ENCODE results near the gene REG3A.

REG3A gene

DNA sequence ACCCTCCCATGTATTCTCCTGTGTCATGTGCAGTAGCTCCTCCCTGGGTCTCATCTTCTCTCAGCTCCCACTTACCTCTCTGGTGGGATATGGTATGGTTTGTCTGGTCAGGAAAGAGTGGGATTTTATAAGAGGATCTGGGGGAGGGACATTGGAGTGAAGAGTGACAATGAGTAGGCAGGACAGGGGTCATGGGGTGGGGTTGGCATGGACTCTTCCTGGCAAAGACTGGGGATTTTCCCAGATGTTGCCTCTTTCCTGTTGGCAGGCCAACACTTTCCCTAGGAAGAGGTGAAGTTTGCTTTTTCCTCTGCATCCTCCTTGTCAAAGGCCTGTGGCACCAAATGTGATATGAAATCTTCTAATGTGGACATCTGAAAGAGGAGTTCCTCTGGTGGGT, at the start of gene REG3A:
Gene REG3A, minus strand, starts transcription at position 101 of the 400 bp plus-strand sequence. CDS start 348 bp downstream, outside the sequence.
- no peak for DNase-seq (ENCODE audit: low read depth in 3 of 3)

DNA sequence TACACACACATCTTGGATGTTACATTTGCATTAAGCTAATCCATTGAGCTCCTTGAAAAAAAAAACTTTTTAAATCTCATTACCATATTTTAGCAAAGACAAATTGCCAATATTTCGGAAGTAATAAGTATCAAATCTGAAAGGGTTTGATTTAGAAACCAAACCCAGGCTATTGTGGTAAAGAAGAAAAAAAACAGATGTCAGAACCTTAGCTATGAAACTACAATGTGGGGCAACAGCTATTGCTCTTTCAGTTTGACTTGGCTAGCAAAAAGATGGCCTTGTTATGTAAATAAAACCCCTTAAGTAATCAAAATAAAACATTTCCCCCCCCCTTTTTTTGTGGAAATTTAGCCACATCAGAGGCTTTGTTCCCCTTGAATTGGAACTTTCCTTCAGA, 41.2 kb upstream of the REG3A start:
- no peak for DNase-seq (ENCODE audit: low read depth in 3 of 3)

DNA sequence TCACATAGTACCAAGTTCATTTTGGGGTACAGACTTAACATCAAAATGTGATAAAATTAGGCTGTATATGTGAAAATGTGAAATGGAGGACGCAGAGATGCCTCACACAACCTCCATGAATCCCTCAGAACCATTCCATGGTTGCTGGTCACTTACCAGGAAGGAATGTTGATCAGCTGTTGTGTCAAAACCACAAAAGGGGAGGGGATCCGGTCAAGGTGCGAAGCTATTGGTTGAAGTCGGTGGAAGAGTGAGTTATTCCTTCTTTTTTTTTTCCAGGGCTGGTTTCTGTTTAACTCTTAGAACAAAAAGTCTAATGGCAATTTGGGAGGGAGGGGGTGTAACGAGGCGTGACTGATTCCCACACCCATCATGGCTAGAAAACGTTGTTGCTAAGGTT, 32.3 kb upstream of the REG3A start:
- DNase-seq (ENCODE audit: low read depth in 3 of 3) = no peak

DNA sequence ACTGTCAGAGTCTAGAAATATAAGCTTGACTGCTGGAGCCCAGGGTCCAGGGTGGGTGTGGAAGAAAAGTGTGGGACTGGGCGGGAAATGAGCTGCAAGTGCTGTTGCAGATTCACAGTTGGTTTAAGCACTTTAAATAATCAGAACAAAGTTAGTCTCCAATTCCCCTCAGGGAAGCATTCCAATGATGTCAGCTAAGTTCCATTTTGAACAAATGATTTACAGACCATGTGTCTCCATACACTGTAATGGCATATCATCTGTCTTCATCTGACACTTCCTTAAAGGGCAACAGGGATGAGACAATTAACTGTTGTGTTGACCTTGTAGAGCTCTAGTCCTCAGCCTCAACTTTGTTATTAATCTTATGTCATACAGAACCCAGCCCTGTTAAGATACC, 31.5 kb upstream of the REG3A start:
- DNase-seq (ENCODE audit: low read depth in 3 of 3) = no peak

DNA sequence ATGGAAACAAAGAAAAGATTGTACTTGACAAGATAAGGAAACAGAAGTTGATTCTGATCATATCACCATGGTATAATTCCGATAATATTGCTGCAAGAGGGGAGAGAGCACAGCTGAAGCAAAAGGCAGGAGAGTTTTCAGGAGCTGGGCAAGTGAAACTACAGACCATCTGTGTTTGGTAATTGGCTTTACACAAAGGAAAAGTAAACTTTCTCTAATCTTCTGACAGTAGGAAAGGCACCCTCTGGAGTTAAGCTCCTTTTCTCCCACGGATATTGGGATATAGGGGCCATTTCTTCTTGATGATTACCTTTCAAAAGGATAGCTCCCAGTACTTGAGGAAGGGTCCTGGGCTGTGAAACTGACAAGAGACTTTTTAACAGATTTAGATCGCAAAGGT, 29.9 kb upstream of the REG3A start:
- no peak for DNase-seq (ENCODE audit: low read depth in 3 of 3)

DNA sequence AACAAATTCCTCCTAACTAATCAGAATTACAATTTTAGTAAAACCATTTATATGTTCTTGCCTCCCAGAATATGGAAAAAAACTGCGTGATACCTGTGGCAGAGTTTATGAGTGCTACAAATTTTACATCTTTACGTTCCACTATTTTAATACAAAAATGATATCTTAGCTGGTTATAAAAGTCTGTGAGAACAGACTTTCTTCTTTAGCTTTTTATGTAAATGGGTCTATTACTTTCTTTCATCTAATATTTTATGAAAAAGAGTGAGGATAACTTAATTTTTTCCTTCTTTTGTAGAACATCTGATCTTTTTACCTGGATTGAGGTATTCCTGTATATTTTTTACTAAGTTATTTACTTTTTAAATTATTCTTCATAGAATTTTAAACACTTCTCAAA, 22.1 kb upstream of the REG3A start:
- no peak for DNase-seq (ENCODE audit: low read depth in 3 of 3)

DNA sequence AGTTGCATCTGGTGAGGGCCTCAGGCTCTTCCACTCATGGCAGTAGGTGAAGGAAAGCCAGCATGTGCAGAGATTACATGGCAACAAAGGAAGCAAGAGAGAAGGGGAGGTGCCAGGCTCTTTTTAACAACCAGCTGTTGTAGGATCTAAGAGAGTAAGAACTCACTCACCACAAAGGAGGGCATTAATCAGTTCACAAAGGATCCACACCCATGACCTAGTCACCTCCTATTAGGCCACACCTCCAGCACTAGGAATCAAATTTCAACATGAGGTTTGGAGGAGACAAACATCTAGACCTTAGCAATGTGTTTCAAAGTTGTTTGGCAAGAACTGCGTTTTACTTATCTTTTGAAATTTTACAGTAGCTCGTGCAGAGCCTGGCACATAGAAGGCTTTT, 20.5 kb upstream of the REG3A start:
- DNase-seq (ENCODE audit: low read depth in 3 of 3) = no peak

DNA sequence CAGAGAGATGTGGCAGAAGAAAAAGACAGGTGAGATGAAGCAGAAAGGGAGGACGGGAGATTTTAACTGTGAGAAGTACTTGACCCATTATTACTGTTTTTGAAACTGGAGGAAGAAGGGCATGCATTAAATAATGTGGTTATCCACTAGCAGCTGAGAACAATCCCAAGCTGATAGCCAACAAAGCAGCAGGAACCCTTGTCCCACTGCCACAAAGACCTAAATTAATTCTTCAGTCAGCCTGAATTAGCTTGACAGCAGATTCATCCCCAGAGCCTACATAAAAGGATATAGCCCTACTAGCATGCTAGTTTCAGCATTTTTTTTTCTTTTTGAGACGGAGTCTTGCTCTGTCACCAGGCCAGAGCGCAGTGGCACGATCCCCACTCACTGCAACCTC, 19.5 kb upstream of the REG3A start:
- DNase-seq (ENCODE audit: low read depth in 3 of 3) = no peak

DNA sequence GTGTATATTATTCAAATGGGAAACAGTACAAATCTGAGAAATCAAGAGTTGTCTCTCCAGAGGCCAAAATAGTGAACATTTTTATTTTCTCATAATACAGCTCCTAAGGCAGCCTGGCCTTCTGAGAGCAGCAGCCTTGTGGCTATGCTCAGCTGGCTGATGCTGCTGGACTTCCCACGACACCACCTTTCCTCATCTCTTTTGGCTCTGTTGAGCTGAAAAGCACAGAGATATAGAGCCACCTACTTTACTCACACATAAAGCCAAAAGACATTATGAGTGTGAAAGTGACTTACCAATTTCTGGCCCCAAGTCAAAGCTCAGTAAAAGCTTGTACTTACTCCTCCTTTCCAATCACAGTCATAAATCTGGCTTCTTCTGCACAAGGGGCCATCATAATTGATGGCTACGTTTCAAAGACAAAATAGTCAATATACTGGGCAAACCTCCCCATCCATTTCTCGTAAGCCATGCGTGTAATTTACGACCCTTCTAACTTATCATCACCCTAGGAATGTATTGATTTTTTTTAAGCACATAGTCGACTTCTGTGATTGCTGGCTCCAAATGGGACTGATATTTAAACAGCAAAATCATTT, 18.6 kb upstream of the REG3A start:
- no peak for DNase-seq (ENCODE audit: low read depth in 3 of 3)

DNA sequence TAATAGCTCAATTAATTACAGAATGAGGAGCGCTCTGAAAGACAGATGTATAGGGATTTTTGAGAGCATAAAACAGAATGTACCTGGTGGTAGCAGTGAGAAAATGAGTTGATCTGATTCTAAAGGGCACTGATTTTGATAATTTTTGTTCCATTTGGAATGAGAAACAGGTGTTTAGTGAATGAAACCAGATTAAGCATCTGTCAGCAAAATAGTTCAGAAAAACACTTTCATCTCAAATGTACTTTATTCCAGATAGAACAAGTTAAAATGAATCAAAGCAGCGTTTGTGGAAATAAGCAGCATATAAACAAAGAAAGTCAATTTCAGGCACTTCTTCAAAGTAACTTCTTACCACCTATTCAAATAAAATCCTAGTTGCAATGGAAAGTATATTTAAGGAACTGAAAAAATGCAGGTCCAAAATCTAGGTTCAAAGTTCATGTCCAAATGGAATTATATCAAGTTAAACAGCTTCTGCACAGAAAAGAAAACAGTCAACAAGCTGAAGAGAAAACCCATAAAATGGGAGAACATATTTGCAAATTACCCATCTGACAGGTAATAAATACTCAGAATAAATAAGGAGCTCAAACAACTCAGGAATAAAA, 11.9 kb upstream of the REG3A start:
- no peak for DNase-seq (ENCODE audit: low read depth in 3 of 3)

DNA sequence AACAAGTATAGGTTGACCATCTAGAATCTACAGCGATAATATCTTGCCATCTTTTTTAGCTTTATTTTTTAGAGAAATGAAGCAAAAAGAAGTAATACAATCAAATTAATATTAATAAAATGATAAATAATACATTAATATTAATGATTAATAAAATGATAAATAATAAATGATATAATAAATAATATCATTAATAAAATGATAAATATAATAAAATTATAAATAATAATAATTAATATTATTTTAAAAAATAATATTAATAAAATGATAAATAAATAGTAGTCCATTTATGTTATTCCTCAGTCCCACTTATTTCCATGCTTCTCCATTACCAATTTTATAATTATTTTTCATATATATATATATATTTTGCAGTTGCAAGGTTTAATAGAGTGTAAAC, 3.2 kb upstream of the REG3A start:
- DNase-seq (ENCODE audit: low read depth in 3 of 3) = no peak

DNA sequence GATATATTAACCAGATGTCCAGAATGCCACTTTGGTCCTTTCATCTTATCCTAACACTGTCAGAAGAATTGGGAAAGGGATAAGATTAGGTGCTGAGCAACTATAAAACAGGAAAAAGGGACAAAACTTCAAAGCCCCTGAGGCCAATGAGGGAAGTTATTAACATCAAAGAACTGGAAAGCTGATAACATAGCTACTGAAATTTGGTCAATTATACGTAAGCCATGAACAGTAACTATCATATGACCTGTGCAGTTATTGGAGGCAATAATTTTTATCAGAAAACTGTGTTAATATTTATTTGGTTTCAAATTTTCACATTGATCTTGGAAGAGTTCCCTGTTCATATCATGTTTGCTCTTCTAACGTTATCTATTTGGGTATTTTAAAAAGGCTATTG, 2.6 kb upstream of the REG3A start:
- no peak for DNase-seq (ENCODE audit: low read depth in 3 of 3)

DNA sequence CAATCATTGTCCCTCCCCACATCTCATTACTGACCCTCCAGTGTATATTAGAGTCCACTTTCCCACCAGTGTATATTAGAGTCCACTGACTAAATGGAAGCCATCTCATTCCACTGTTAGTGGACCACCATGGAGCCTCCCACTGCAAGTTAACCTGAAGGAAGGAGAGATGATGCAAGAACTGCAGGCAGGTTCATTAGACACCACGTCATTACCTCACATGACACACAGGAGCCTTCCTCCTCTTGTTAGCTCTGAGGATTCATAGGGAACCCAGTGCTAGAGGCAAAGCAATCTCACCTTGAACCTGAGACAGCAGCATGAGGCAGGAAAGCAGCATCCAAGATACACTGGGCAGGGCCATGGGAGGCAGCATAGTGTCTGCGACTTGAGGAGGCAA, 523 bp downstream of the REG3A start:
- no peak for DNase-seq (ENCODE audit: low read depth in 3 of 3)

DNA sequence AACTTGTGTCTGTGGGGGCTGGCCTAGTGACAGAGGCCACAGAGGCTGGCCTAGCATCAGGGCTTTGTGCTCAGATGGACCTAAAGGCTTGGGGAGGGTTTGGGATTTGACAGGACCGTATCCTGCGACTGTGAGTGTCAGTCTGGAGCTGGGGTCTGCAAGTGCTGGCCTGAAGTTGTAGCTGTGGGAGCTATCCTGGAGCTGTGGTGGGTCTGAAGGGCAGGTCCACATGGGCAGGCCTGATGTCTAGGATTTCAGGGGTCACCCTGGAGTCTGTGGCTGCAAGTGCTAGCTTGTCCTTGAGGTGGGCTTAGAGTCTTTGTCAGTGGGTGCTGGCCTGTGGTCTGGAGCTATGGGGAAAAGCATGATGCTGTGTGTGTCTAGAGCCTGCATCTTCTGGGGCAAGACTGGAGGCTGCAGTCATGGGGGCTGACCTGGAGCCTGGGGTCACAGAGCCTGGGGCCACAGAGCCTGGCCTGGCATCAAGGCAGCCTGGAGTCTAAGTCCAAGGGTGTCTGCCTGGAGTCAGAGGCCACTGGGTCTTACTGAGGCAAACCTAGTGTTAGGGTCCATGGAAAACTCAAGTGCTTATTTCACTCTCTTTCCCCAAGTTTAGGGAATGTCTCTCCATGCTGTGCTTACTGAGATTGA, 3.6 kb downstream of the REG3A start:
- DNase-seq (ENCODE audit: low read depth in 3 of 3) = no peak

DNA sequence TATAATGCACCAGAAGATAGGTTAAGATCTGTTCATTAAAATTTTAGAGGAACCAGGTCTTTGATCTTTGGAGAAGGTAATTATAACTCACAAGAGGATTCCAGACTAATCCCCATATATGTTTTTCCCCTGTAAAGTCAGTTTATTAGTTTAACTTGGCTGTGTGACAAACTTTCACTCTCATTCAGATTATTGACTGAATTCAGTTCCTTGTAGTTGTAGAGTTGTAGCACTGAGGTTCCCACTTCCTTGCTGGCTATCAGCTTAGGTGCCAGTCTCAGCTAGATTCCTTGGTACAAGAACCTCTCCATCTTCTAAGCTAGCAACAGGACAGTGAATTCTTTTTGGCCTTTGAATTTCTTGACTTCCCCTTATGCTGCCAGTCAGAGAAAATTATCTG, 20.1 kb downstream of the REG3A start:
- no peak for DNase-seq (ENCODE audit: low read depth in 3 of 3)

DNA sequence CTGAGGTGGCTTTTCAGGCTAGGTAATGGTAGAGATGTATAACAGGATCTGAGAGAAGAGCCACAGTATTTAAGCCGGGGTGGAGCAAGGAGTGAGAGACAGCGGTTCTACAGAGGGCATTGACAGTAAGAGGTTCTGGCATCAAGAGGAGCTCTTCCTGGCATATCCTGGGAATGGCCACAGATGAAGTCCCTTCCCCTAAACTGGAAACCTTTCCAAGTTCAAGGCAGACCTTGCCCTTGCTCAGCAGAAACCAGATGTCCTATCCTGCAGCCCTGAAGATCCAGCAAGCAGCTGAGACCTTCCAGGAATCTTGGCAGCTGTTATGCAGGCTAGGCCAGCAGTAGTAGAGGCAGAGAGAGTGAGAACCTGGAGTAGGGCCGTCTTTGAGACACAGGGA, 21.2 kb downstream of the REG3A start:
- no peak for DNase-seq (ENCODE audit: low read depth in 3 of 3)

DNA sequence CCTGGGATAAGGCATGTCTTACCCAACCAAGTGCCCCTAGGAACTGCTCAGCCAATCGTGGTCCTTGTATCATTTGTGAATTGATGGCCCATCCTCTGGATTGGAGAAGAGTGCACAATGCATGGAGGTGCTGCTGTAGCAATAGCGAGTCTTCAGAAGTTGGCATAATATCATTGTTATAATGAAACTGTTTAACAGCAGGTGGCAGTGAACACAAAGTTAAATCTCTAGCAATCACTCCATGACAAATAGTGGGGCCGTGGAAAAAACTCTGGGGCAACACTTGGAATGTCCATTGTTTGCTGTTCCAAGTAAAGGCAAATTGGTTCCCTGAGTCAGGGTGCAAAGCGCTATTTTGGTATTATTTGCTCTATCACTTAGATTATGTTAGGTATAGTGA, 27.9 kb downstream of the REG3A start:
- no peak for DNase-seq (ENCODE audit: low read depth in 3 of 3)

DNA sequence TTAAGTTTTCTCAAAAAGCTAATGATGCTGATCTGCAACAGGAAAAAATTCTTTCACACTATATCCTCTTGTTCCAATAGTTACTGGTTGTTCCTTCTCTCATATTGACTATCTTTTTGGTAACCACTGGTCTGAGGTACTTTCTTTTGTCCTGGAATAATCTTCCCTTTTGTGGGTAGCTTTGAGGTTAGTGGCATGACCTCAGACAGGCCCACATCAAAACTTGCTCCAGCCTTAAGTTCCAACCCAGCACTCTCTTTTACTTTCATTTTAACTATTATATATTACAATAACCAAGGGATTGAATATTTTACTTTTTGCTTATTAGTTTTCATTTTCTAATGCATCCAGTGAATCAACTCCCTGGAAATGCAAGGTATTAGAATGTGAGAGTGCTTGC, 29.7 kb downstream of the REG3A start:
- DNase-seq (ENCODE audit: low read depth in 3 of 3) = no peak

DNA sequence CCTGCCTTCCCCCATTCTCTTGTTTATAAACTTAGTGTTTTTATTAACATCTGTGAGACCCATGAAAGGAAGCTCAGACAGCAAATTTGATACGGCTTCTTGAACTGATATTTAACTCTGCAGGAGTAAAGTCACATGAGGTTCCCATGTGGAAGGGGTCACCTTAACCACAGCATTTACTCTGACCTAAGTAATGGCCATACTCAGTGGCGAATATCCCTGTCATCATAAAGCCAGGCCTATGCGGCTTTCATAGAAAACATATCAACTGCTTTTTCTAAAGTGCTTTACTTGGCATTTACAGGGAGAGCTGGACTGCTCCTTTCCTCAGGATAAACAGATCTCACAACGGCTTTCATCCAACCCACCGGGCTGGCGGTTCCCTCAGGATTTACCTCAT, 30.3 kb downstream of the REG3A start:
- no peak for DNase-seq (ENCODE audit: low read depth in 3 of 3)

DNA sequence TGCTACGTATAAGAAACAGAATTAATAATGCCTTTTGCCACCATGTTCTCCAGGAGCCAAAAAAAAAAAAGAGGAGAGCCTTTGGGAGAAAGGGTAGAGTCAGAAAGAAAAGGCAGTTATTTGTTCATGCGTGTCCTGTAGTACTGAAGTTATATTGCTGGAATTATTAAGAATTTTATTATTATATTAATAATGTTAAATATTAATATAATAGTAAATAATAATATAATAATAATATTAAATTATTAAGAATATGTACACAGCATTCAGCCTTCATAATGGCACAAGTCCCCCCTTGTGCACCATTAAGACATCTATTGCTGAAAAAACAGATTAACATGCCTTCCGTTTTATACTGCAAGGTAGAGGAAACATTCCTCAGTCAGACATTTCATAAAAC, 31.1 kb downstream of the REG3A start:
- DNase-seq (ENCODE audit: low read depth in 3 of 3) = no peak

DNA sequence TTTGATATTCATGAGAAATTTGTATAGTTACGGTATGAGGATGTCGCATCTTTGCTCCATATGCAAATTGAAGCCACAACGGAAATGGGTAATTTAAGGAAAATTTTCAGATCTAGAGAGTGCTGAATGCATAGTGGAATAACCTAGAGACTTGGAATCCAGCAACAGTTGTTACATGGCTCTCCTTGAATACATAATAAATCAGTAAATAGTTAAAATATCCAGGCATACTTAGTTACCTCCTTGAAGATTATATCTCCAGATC, 33.9 kb downstream of the REG3A start:
- no peak for DNase-seq (ENCODE audit: low read depth in 3 of 3)

DNA sequence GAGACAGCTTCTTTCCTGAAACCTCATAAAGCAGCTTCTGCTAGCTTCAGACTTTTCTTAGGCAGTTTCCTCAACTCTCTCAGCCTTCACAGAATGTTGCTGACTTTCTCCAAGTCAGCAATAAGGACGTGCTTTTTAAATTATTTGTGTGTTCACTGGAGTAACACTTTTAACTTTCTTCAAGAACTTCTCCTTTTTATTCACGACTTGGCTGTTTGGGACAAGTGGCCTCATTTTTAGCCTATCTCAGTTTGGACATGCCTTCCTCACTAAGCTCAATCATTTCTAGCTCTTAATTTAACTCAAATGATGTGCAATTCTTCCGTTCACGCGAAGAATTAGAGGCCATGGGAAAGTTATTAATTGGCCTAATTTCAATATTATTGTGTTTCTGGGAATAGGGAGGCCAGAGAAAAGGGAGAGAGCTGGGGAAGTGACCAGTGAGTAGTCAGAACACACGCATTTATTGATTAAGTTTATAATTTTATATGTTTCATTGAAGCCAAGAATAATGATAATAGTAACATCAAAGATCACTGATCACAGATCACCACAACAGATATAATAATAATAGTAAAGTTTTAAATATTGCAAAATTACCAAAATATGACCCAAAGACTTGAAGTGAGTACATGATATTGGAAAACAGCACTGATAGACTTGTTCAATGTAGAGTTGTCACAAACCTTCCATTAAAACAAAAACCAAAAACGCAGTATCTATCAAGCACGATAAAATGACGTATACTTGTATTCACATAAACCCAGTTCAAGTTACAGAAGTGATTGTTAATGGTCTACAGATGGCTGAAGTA, 34.4 kb downstream of the REG3A start:
- no peak for DNase-seq (ENCODE audit: low read depth in 3 of 3)

DNA sequence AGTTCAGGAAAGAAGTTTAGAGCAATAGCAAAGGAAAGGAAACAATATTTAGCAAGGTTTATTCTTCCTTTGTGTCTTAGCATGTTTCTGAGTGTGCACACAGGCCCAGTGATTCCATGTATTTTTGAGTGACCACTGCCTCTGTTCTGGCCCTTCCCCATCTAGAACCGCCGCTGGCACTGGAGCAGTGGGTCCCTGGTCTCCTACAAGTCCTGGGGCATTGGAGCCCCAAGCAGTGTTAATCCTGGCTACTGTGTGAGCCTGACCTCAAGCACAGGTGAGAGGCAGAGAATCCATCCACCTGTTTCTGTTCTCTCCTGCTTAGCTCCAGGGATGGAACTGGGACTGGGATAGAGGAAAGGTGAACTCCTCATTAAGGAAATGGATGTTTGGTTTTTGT, 36.9 kb downstream of the REG3A start:
- DNase-seq (ENCODE audit: low read depth in 3 of 3) = no peak

Measured in stimulated activated CD4-positive, alpha-beta T cell treated with anti-CD3 and anti-CD28 coated beads, TNF-alpha, amount 100 ng/mL, for 48 hours (primary cell).